Measurements from ENCODE around the gene CXADR.
"Not testable (repeated sequence)": the region's sequence is repeated elsewhere in the genome, so short reads cannot be mapped to it uniquely, and the experiment has no call there.

GRCh38 chr21:17502985-17503384 is 9.9 kb upstream of the CXADR start:
- not testable (repeated sequence) for TF ChIP-seq CTCF (IDR thresholded peaks at IDR 0.05; ENCODE audit: low read depth, low read length, missing input control); REST (IDR thresholded peaks at IDR 0.05); SP1 (IDR thresholded peaks at IDR 0.05); RAD21 (IDR thresholded peaks at IDR 0.05); MAX (IDR thresholded peaks at IDR 0.05)
